Astrocyte (in vitro differentiated cells and primary cell): Measurements from ENCODE around the gene HOXC11. TPM values are rescaled to one million over a fixed set of nuclear protein-coding genes. Genes with fewer than 3 reads are reported as not detected.

Source experiments
- DNase-seq: peaks from one replicate; pipeline ENCODE4 v3.0.0-alpha.2; 2010; ENCODE audit warnings: low read depth
- FAIRE-seq: peaks from 2 replicates; lab custom pipeline; 2011; peaks lifted over from hg19 to GRCh38; lab: Jason Lieb, UNC
- H2AFZ ChIP-seq: 2 replicates; pipeline ENCODE4 v1.6.0; 2012; ENCODE audit warnings: low read depth, low read length, inconsistent platforms
- H3K27ac ChIP-seq: 2 replicates; pipeline ENCODE4 v1.5.1; 2011; ENCODE audit warnings: low read depth, low read length, inconsistent platforms
- H3K27me3 ChIP-seq: 2 replicates; pipeline ENCODE4 v1.6.0; 2011; ENCODE audit warnings: low read length, inconsistent platforms; ENCODE audit not compliant: insufficient read depth
- H3K36me3 ChIP-seq: 2 replicates; pipeline ENCODE4 v1.5.1; 2011; ENCODE audit warnings: low read length, inconsistent platforms; ENCODE audit not compliant: insufficient read depth
- H3K4me1 ChIP-seq: 2 replicates; pipeline ENCODE4 v1.5.1; 2011; ENCODE audit warnings: low read length, inconsistent platforms; ENCODE audit not compliant: insufficient read depth
- H3K4me2 ChIP-seq: 2 replicates; pipeline ENCODE4 v1.6.0; 2012; ENCODE audit warnings: low read length, inconsistent platforms
- H3K4me3 ChIP-seq: 2 replicates; pipeline ENCODE4 v1.5.1; 2011; ENCODE audit warnings: low read depth, mild to moderate bottlenecking, low read length, inconsistent platforms; ENCODE audit not compliant: insufficient read depth
- H3K79me2 ChIP-seq: 2 replicates; pipeline ENCODE4 v1.6.0; 2012; ENCODE audit warnings: mild to moderate bottlenecking, low read length, inconsistent platforms; ENCODE audit not compliant: insufficient read depth
- H3K9ac ChIP-seq: 2 replicates; pipeline ENCODE4 v1.6.0; 2012; ENCODE audit warnings: mild to moderate bottlenecking, low read length, inconsistent platforms
- H3K9me3 ChIP-seq: 2 replicates; pipeline ENCODE4 v1.5.1; 2012; ENCODE audit warnings: low read depth, mild to moderate bottlenecking, low read length, inconsistent platforms; ENCODE audit not compliant: insufficient read depth
- H4K20me1 ChIP-seq: 2 replicates; pipeline ENCODE4 v1.6.0; 2012; ENCODE audit warnings: low read length, inconsistent platforms; ENCODE audit not compliant: insufficient read depth
- H3K27ac Mint-ChIP-seq: one replicate; pipeline ENCODE4 v1.8.0; 2021; ENCODE audit warnings: mild to moderate bottlenecking, mixed read lengths; ENCODE audit not compliant: unreplicated experiment
- H3K27me3 Mint-ChIP-seq: one replicate; pipeline ENCODE4 v1.8.0; 2021; ENCODE audit warnings: low read depth, mixed read lengths; ENCODE audit not compliant: unreplicated experiment
- H3K36me3 Mint-ChIP-seq: one replicate; pipeline ENCODE4 v1.8.0; 2021; ENCODE audit warnings: low read depth, mixed read lengths; ENCODE audit not compliant: unreplicated experiment
- H3K4me1 Mint-ChIP-seq: one replicate; pipeline ENCODE4 v1.8.0; 2021; ENCODE audit warnings: low read depth, mixed read lengths; ENCODE audit not compliant: unreplicated experiment
- H3K4me3 Mint-ChIP-seq: one replicate; pipeline ENCODE4 v1.8.0; 2021; ENCODE audit warnings: mild to moderate bottlenecking, moderate library complexity, mixed read lengths; ENCODE audit not compliant: unreplicated experiment
- H3K9me3 Mint-ChIP-seq: one replicate; pipeline ENCODE4 v1.8.0; 2021; ENCODE audit warnings: mild to moderate bottlenecking, mixed read lengths; ENCODE audit not compliant: unreplicated experiment
- EZH2 ChIP-seq: IDR thresholded peaks from 2 replicates; pipeline ENCODE4 v1.6.1; 2012; ENCODE audit warnings: mild to moderate bottlenecking, low read length, inconsistent platforms; ENCODE audit not compliant: insufficient read depth
- total RNA-seq: library from RNA; stranded (reverse); gene quantifications from 2 replicates; pipeline ENCODE4 v1.2.1, GENCODE V29; 2021
- TF ChIP-seq, protein P1 (sequence below): IDR thresholded peaks from 2 replicates; pipeline ENCODE4 v1.5.1; 2011; ENCODE audit warnings: low read depth, mild to moderate bottlenecking, inconsistent platforms, low read length, moderate library complexity; ENCODE audit not compliant: insufficient read depth

The HOXC11 gene
- total RNA-seq, 1 donor from 2014 or later = not detected

DNA sequence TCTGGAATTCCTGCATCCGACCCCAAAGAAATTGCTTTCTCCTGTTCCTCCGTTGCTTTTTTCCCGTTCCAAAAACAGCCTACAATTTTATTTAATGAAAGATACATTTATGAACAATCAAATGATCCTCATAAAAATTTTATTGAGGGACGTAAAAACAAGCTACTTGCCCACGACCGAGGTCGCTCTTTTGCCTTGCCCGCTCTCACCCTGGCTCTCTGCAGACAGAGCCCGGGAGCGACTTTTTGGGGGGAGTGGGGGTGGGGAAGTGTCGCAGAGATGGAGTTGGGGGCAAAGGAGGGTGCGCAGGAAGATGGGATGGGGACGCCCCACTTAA lies 25.9 kb downstream of the HOXC11 start:
- Histone ChIP-seq H3K4me3 (no peak overlapping the region), H3K4me2 (no peak overlapping the region)
- FAIRE-seq = no peak

DNA sequence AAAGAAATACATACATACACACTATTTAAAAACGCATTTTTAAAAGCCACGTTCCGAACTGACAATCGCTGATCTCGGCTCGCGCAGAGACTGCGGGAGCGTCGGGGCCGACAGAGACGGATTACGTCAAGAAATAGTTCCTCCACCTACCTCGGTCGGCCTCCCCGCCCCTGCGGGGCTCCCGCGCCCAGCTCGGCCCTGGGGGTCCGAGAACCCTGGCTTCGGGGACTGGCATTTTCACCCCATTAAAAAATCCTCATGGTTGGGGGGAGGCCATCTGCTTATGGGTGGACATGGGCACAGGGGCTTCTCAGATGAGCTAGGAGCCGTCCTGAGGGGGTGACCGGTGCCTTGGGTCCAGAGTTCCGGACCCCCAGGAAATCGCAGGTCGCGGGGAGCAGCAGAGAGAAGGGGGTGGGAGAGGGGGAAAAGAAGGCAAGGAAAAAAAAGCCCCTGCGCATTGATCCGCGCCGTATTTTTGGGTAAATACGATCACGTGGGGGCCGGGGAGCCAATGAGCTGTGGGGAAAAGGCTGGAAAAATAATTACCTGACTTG lies 26.7 kb downstream of the HOXC11 start:
- TF ChIP-seq EZH2 = no peak
- TF ChIP-seq, protein P1, sequence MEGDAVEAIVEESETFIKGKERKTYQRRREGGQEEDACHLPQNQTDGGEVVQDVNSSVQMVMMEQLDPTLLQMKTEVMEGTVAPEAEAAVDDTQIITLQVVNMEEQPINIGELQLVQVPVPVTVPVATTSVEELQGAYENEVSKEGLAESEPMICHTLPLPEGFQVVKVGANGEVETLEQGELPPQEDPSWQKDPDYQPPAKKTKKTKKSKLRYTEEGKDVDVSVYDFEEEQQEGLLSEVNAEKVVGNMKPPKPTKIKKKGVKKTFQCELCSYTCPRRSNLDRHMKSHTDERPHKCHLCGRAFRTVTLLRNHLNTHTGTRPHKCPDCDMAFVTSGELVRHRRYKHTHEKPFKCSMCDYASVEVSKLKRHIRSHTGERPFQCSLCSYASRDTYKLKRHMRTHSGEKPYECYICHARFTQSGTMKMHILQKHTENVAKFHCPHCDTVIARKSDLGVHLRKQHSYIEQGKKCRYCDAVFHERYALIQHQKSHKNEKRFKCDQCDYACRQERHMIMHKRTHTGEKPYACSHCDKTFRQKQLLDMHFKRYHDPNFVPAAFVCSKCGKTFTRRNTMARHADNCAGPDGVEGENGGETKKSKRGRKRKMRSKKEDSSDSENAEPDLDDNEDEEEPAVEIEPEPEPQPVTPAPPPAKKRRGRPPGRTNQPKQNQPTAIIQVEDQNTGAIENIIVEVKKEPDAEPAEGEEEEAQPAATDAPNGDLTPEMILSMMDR = no peak
- Mint-ChIP-seq H3K27ac (no peak overlapping the region), H3K36me3 (peaks cover 2% of the 10 kb centered on the region), H3K9me3 (peaks cover 22% of the 10 kb centered on the region), H3K27me3 (peaks cover 86% of the 10 kb centered on the region), H3K4me3 (no peak overlapping the region), H3K4me1 (no peaks in the 10 kb centered on the region)
- DNase-seq (no peak), FAIRE-seq (no peak)
- Histone ChIP-seq H3K4me3 (no peak overlapping the region), H3K36me3 (no peaks in the 10 kb centered on the region), H3K9ac (no peak overlapping the region), H3K4me1 (peaks cover 4% of the 10 kb centered on the region), H3K79me2 (no peaks in the 10 kb centered on the region), H3K4me2 (peak overlapping the region; percentile 60), H3K27ac (no peak overlapping the region), H3K27me3 (peaks cover 95% of the 10 kb centered on the region), H4K20me1 (no peaks in the 10 kb centered on the region), H2AFZ (no peak overlapping the region), H3K9me3 (peaks cover 3% of the 10 kb centered on the region)

More for the DNA sequence above, 25.9 kb downstream of the HOXC11 start:
- Histone ChIP-seq H3K9ac (no peak overlapping the region), H3K9me3 (peaks cover 3% of the 10 kb centered on the region), H3K27me3 (peaks cover 95% of the 10 kb centered on the region), H4K20me1 (no peaks in the 10 kb centered on the region), H3K36me3 (no peaks in the 10 kb centered on the region), H2AFZ (no peak overlapping the region), H3K27ac (no peak overlapping the region), H3K79me2 (no peaks in the 10 kb centered on the region), H3K4me1 (peaks cover 4% of the 10 kb centered on the region)
- Mint-ChIP-seq H3K4me1 (no peaks in the 10 kb centered on the region), H3K9me3 (peaks cover 25% of the 10 kb centered on the region), H3K36me3 (peaks cover 2% of the 10 kb centered on the region), H3K4me3 (no peak overlapping the region), H3K27me3 (peaks cover 84% of the 10 kb centered on the region), H3K27ac (no peak overlapping the region)
- DNase-seq = no peak
- no peak for TF ChIP-seq EZH2
- TF ChIP-seq, protein P1 = no peak
